GM19455 (cell line): Measurements from ENCODE around the gene CDHR5.
"Not testable (repeated sequence)": the region's sequence is repeated elsewhere in the genome, so short reads cannot be mapped to it uniquely, and the experiment has no call there.

Experiments used
- ATAC-seq: cut with Tn5 transposase; IDR thresholded peaks from one replicate; pipeline ENCODE4 v1.9.1; 2021; ENCODE audit not compliant: unreplicated experiment

Gene CDHR5

DNA sequence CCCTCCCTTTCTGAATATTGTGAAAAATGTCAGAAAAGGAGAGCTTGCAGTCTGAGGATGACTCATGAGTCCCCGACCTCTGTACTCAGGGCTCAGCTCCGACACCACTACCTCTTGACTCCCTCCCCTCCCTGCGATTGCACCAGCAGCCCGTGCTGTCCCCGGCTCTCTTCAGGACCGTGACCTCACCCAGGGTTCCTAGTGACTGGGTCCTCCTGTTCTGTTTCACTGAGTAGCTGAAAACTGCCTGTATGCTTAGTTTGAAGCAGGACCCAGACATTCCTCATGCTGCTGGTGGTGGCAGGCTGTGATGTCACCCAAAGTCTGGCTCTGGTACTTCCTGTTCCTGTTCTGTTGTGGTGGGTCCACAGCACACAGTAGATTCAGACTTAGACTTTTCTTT is 36.8 kb downstream of the CDHR5 start:
- ATAC-seq: no peak

- no peak for ATAC-seq
Measured at GRCh38 chr11:587546-587945, 37.2 kb downstream of the CDHR5 start.

- no peak for ATAC-seq
Measured at GRCh38 chr11:586376-587316, 38.1 kb downstream of the CDHR5 start.

GRCh38 chr11:584287-584686 is 40.5 kb downstream of the CDHR5 start:
- no peak for ATAC-seq

DNA sequence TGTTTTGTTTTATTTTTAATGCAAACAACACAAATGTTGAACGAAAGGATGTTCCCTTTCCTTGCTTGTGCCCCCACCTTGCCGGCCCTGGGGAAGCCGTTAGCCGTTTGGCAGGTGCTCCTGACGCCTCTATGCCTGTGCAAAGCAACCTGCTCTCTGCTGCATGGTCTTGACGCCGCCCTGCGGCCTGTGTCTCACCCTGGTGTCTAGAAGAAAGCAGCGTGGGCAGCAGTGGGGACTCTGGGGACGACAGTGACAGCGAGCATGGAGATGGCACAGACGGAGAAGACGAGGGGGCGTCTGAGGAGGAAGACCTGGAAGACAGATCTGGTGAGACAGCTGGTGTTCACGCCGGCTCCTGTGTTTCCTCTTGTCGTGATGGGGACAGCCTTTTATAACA is 43.0 kb downstream of the CDHR5 start:
- ATAC-seq: no peak

DNA sequence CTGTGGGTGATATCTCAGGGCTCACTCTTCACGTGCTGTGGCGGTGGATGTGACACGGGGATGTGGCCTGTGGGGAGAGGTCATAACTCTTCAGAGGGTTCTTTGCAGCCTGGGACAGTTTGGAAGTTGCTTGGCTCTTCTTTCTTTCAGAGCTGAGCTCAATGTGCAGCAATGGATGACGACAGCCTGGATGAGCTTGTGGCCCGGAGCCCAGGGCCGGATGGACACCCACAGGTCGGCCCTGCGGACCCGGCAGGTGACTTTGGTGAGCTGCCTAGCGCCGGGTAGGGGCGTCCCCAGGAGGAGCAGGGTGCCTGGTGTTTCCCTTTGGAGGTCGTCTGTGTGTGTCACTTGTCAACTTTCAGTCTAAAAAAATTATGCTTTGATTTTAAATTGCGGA is 43.4 kb downstream of the CDHR5 start:
- ATAC-seq: no peak

DNA sequence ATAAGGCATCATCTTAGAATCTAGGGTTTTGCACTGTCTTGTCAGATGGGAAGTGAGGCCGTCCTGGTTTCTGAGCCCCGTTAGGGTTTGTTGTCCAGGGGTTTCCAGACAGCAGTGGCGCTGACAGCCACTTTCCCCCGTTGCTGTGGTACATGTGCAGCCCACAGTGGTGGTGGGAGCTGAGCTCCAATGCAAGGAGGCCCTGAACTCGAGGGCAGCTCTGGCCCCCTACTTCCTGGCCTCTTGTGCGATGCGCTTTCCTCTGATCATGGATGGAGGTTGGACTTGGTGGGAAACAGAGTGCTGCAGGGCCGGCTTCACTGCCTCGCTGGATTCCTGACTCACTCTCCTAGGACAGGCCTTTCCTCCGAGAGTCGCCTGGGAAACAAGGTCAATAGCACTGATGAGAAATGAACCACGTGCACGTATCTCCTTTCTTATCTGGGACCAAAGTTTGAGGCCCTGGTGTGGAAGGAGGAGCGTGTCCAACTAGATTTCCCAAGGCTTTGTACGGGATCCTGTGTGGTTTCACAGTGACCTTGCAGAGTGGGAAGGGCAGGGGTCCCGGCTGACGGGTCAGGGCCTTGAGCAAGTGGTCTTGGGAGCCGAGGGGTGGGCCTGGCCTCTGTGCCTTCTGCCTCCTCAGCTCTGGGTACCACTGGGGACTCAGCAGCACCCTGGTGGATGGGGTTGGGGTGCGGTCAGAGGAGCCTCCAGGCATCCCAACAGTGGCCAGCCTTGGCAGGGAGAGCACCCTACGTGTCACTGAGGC is 44.7 kb downstream of the CDHR5 start:
- ATAC-seq: no peak

GRCh38 chr11:578276-579035 is 46.3 kb downstream of the CDHR5 start:
- ATAC-seq: no peak

- no peak for ATAC-seq
Measured at GRCh38 chr11:577611-577894, 47.2 kb downstream of the CDHR5 start.

GRCh38 chr11:576811-577610 is 47.7 kb downstream of the CDHR5 start:
- no peak for ATAC-seq

GRCh38 chr11:575996-576768 is 48.6 kb downstream of the CDHR5 start, which contains the start of gene PHRF1:
Gene PHRF1, plus strand, starts transcription at chr11:576470. Its CDS starts 5,043 bp downstream, at chr11:581513.
- ATAC-seq: peak; percentile 78

DNA sequence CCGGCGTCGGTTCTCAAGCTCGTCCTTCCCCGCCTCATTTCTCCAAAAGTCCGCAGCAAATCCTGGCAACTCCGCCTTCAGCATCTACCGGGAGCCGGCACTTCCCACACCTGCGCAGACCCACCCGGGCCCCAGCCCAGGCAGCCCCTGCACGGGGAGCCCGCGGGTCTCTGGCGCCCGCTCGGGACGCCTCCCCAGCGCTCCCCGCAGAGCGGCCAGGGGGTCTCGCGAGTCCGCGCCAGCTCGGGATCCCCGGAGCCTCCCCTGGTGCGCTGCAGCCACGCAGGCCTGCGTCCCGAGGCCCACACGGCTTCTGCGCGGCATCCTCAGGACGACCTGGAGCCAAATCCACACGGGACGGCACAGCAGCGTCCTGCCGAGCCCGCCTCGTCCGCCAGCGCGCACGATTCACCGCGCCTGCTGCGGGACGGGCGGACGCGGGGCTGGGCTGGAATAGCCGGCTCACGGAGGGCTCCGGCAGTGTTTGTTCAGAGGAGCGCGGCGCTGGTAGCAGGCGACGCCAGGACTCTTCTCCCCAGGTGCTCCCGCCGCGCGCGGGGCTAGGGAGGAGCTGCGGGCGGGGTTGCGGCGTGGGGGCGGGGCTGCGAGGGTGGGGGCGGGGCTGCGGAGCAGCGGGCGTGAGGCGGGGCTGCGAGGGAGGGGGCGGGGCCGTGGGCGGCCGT is 49.3 kb downstream of the CDHR5 start:
- ATAC-seq: peak; percentile 40

DNA sequence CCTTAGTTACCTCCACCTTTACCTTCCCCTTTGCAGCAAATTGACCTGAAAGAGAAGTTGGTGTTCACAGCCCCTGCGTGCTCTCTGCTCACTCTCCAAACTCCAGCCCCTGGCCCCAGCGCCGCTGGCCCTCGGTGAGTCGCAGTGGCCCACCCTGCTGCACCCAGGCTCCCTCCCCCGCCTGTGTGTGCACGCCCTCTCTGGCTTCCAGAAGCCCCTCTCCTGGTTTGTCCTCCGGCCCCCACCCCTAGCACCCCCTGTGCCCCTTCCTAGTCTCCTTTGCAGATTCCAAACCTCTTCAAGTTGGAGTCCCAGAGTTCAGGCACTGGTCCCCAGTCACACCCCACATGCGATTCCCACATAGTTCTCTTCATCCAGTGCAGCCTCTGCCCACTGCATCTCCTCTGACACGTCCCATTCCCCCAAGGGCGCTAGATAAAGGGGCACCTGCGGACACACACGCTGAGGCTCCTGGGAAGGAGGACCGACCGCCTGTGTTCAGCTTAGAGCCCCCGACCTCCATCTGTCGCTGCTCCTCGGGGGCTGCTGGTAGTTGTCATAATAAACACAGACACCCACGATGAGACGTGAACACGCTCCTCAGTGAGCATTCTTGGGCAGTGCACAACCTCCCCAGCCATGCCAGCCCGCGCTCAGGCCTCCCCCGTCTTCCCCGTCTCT is 50.0 kb downstream of the CDHR5 start:
- ATAC-seq: no peak

DNA sequence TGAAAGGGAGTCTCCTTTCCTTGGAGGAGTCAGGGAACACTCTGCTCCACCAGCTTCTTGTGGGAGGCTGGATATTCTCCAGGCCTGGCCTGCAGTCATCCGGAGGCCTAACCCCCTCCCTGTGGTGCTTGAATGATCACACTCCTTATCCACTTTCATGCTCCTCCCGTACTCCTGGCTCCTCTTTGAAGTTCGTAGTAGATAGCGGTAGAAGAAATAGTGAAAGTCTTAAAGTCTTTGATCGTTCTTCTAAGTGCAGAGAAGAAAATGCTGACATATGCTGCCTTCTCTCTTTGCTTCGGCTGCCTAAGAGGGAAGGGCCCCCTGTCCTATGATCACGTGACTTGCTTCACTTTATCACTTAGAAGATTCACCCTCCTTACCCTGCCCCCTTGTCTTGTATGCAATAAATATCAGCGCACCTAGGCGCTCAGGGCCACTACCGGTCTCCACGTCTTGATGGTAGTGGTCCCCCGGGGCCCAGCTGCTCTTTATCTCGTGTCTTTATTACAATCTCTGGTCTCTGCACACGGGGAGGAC is 50.7 kb downstream of the CDHR5 start:
- not testable (repeated sequence) for ATAC-seq

DNA sequence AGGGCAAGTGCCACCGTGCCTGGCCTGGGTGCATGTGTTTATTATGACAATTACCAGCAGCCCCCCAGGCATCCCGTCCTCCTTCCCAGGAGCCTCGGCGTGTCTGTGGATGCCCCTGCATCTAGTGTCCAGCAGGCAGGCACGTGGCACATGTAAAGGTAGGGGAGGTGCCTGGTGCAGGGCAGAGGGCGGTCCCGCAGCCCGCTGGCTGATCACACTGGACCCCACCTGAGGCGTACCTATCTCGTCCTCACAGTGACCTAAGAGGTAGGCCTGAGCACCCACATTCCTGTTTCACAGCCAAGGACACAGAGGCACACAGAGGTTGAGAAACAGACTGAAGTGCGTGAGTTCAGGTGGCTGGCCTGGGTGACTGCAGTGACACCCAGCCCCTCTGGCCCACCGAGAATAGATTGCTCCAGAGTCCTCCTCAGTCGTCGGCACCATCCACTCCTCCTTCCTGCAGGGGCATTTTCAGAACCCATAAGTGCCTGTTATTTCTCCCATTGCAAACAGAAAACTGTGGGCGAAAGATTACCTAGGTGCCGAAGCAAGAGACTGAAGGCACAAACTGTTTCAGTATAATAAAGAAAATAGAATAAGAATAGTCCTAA is 51.5 kb downstream of the CDHR5 start:
- ATAC-seq: no peak

DNA sequence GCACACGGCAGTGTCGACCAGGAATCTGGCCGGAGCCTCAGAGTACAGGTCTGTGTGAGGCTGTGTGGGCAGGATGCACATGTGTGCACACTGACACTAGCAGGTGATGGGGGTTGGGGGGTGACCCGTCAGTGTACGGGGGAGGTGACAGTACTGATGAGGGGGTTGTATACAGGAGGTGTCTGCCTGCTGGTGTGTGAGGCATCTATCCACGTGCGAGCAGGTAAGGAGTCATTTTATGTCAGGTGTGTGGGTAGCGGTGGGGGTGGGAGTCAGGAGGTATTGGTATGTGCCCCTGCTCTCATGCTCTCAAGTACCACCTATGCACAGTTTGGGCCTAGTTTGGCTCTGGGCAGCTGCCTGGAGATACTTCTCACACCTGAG is 53.0 kb downstream of the CDHR5 start:
- ATAC-seq: no peak

DNA sequence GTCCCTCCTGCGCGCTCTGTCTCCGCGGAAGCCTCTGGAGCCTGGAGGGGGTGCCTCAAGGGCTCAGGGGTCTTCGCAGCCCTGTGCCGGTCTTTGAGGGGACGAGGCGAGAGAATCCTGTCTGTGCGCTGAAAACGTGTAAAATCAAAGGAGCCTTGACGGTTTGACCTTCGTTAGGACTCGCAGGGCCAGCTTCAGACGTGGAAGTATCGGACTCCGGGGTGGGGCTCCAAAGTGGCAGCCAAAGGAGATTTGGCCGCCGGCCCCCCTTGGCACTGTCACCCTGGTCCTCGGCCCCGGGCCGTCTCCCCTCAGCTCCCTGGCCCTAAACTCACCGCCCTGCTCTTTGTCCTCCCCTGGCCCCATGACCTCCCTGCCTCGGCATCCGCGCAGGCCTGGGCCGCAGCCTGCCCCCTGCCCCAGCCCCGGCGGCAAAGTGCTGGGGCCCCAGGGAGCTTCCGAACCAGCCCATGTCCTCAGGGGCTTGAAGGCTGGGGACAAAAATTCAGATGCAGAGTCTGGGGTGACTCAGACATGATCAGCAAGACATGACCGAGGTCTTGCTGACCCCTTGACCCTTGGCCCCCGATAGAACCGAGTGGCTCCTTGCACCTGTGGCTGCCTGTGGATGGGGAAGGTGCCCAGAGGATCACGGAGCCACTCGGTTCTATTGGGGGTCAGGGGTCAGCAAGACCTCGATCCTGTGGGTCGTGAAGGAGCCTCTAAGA is 55.4 kb downstream of the CDHR5 start:
- ATAC-seq: peak; percentile 2
